Motor neuron (in vitro differentiated cells): ENCODE measurements around the gene RBMS3. TPM values are rescaled to one million over a fixed set of nuclear protein-coding genes. Genes with fewer than 3 reads are reported as not detected.
"Not testable (repeated sequence)": the region's sequence is repeated elsewhere in the genome, so short reads cannot be mapped to it uniquely, and the experiment has no call there.

Source experiments
- ATAC-seq, 8 experiments: fragments of 200-7000 bp; cut with Tn5 transposase; replicated peaks in 6 of 8; 2 replicates each; pipeline ENCODE4 v1.8.0; 2021; ENCODE audit warnings: mild to moderate bottlenecking in 8 of 8, moderate library complexity in 8 of 8
- H3K27ac ChIP-seq, 2 donors: fragments of 250-450 bp; sonication (Bioruptor Pico); 2 replicates each; pipeline ENCODE4 v1.9.0; 2021; ENCODE audit warnings: antibody characterized with exemption in 2 of 2, mild to moderate bottlenecking in 2 of 2, moderate library complexity in 1 of 2
- H3K4me1 ChIP-seq, 2 donors: fragments of 250-450 bp; sonication (Bioruptor Pico); replicated peaks in 1 of 2; 2 replicates each; pipeline ENCODE4 v1.6.1; 2021; ENCODE audit warnings: antibody characterized with exemption in 2 of 2, mild to moderate bottlenecking in 2 of 2, moderate library complexity in 1 of 2
- H3K4me3 ChIP-seq, 5 donors: fragments of 250-450 bp; sonication (Bioruptor Pico); 2 replicates each; pipeline ENCODE4 v1.9.0; 2021; ENCODE audit warnings: antibody characterized with exemption in 5 of 5, mild to moderate bottlenecking in 5 of 5, moderate library complexity in 4 of 5
- WGBS, 10 experiments: fragments of 450-650 bp; shearing (Covaris generic); methylation state at CpG; one replicate each; pipeline ENCODE4 v1.0.0; 2022; 5-methylcytosine and 5-hydroxymethylcytosine counted together
- in situ Hi-C, 9 experiments: fragments of 400-800 bp; cut with MboI; loops; one replicate each; pipeline ENCODE4 v1.15.0; 2021; ENCODE audit warnings: low sequenced_read_pairs in 9 of 9, low pct_unique_long_range_greater_than_20kb in 2 of 9; ENCODE audit not compliant: unreplicated experiment in 9 of 9
- total RNA-seq, 8 experiments: library from RNA; unstranded; fragments of 300-600 nt; gene quantifications; 2 replicates each; pipeline versions ENCODE4 v1.2.3 to v1.2.4, GENCODE V29; 2022

The RBMS3 gene
- total RNA-seq, 8 experiments from 2014 or later, result 11.0 to 63.7 (median 16.7) TPM

GRCh38 chr3:29319262-29319661 lies 38.4 kb downstream of the RBMS3 start:
- 88 to 100% (median 98%) methylated on average over 1 to 4 of the region's 4 CpGs; no CpG with 5 or more reads in 1 of the 10 experiments for WGBS, 10 experiments
- Histone ChIP-seq H3K27ac (no peak overlapping the region), H3K4me1 (peaks cover 0 to 8% of the 10 kb centered on the region in 2 donors), H3K4me3 (no peak overlapping the region)
- in situ Hi-C loops, result no loop called here
- ATAC-seq, result no peak

- in situ Hi-C loops, result no loop called here
- Histone ChIP-seq H3K4me1 (peaks cover 0 to 8% of the 10 kb centered on the region in 2 donors), H3K27ac (no peak overlapping the region), H3K4me3 (no peak overlapping the region)
- WGBS, 10 experiments, result 0 to 100% (median 78%) methylated on average over 1 to 2 of the region's 2 CpGs; no CpG with 5 or more reads in 3 of the 10 experiments
- ATAC-seq, result peak in 1 of 8 experiments; percentile 10
Observed at GRCh38 chr3:29319798-29320197, 38.9 kb downstream of the RBMS3 start.

DNA sequence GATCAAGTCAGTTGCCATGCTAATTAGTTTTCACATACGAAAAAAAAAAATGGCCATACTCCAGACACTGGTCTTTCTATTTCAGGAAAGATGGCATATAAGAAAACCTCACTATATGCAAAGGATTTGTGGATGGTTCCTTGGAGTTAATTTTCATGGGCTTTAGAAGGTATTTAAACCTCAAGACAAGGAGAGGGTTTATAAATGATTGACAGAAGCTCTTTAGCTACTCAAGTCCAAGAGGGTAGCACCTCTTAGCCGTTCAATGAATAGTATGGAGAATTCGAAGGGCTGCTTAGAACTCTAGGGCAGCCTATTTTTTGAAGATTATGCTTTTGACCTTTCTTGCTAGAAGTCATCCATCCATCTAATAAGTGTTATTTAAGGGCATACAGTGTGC lies 41.7 kb downstream of the RBMS3 start:
- peaks cover 0 to 8% of the 10 kb centered on the region in 2 donors for H3K4me1 ChIP-seq
- no peak for ATAC-seq
- H3K27ac ChIP-seq, result no peak overlapping the region
- 50 to 100% (median 93%) methylated on average over 1 to 3 of the region's 3 CpGs; no CpG with 5 or more reads in 1 of the 10 experiments for WGBS, 10 experiments
- in situ Hi-C loops, result no loop called here
- H3K4me3 ChIP-seq, result no peak overlapping the region

DNA sequence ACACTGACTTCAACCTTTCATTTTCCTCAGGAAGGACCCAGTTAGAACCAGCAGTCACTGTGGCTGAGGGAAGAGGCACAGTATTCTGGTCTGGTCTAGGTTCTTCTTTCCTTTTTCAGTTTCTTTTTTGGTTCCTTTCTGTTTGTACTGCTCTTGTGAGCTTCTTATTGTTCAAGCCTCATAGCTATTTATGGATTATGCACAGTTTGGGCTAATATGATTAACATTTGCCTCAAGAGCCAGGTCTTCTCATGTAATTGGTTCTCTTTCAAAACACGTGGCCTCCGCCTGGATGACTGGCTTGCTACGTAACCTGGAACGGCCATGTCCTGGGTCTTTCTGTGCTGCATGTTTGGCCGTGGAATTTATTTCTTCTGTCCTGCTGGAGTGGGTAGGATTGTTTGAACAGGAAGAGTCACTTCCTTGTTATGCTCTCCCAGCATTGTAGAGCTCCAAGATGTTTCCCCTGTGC lies 43.3 kb downstream of the RBMS3 start:
- H3K27ac ChIP-seq, result no peak overlapping the region
- no peaks in the 10 kb centered on the region for H3K4me1 ChIP-seq
- in situ Hi-C loops, result no loop called here
- no peak overlapping the region for H3K4me3 ChIP-seq
- ATAC-seq, result peak in 3 of 8 experiments; percentile 95 to 99 (median 99)
- WGBS, 10 experiments, result 0 to 100% (median 50%) methylated on average over 1 to 5 of the region's 5 CpGs; no CpG with 5 or more reads in 2 of the 10 experiments

DNA sequence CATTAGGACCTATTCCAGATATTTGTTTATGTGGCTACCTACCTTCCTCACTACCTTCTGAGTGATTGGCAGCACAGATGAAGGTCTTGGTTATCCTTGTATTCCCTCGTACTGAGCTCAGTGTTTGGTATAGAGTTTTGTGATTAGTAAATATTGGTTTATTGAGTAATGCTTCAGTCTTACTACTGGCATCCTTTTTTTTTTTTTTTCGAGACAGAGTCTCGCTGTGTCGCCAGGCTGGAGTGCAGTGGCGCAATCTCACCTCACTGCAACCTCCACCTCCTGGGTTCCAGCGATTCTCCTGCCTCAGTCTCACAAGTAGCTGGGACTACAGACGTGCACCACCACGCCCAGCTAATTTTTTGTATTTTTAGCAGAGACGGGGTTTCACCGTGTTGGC lies 45.7 kb downstream of the RBMS3 start:
- in situ Hi-C loops, ATAC-seq, H3K4me3 ChIP-seq, H3K27ac ChIP-seq: not testable (repeated sequence)
- 70 to 100% (median 95%) methylated on average over 1 to 10 of the region's 10 CpGs for WGBS, 10 experiments
- H3K4me1 ChIP-seq, result peaks cover 2 to 12% of the 10 kb centered on the region in 2 donors

GRCh38 chr3:29329986-29330890 lies 49.4 kb downstream of the RBMS3 start:
- peak in 2 of 8 experiments; percentile 12 to 21 for ATAC-seq
- H3K4me3 ChIP-seq, result no peak overlapping the region
- in situ Hi-C loops, result no loop called here
- H3K4me1 ChIP-seq, result peaks cover 11 to 34% of the 10 kb centered on the region in 2 donors
- 78 to 100% (median 100%) methylated on average over 1 to 4 of the region's 4 CpGs for WGBS, 10 experiments
- H3K27ac ChIP-seq, result no peak overlapping the region

DNA sequence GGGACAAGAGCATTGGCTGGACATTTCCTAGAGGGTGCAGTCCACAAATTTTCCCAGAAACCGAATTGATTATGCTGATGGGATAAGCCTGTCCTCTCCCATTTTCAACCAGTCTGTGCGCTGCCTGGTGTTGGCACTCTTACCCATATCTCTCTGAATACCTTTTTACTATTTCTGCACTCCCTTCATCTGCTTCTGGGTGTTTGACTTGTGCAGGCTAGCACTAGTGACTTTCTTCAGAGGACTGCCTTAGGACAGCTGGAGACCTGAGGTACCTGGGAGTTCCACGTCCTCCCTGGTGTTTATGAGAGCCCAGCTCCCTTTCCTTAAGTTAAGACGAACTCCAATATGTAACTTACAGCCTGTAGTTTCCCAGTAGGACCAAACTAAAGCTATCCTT lies 50.2 kb downstream of the RBMS3 start:
- ATAC-seq, result no peak
- H3K4me3 ChIP-seq, result no peak overlapping the region
- no peak overlapping the region for H3K27ac ChIP-seq
- WGBS, 10 experiments, result 60 to 100% (median 89%) methylated on average over 1 to 4 of the region's 4 CpGs; no CpG with 5 or more reads in 1 of the 10 experiments
- in situ Hi-C loops, result no loop called here
- peaks cover 15 to 42% of the 10 kb centered on the region in 2 donors for H3K4me1 ChIP-seq

- Histone ChIP-seq H3K27ac (no peak overlapping the region), H3K4me3 (no peak overlapping the region), H3K4me1 (peaks cover 15 to 46% of the 10 kb centered on the region in 2 donors)
- no peak for ATAC-seq
- in situ Hi-C loops, result no loop called here
- WGBS, 10 experiments, result 53 to 100% (median 85%) methylated on average over 1 to 5 of the region's 5 CpGs
Observed at GRCh38 chr3:29331456-29332194, 50.8 kb downstream of the RBMS3 start.

- H3K4me1 ChIP-seq, result peaks cover 15 to 46% of the 10 kb centered on the region in 2 donors
- WGBS, 10 experiments, result 14 to 100% (median 71%) methylated on average over 1 to 2 of the region's 2 CpGs; no CpG with 5 or more reads in 1 of the 10 experiments
- no peak for ATAC-seq
Observed at GRCh38 chr3:29332195-29332637, 51.3 kb downstream of the RBMS3 start.

GRCh38 chr3:29333576-29333975 lies 52.7 kb downstream of the RBMS3 start:
- 0 to 100% (median 46%) methylated on average over 1 to 3 of the region's 3 CpGs; no CpG with 5 or more reads in 3 of the 10 experiments for WGBS, 10 experiments
- Histone ChIP-seq H3K4me3 (no peak overlapping the region), H3K4me1 (peaks cover 18 to 46% of the 10 kb centered on the region in 2 donors), H3K27ac (no peak overlapping the region)
- in situ Hi-C loops, result no loop called here
- ATAC-seq, result peak in 2 of 8 experiments; percentile 9 to 16

More at GRCh38 chr3:29332195-29332637, 51.3 kb downstream of the RBMS3 start:
- in situ Hi-C loops, result no loop called here
- no peak overlapping the region for H3K27ac ChIP-seq
- no peak overlapping the region for H3K4me3 ChIP-seq

DNA sequence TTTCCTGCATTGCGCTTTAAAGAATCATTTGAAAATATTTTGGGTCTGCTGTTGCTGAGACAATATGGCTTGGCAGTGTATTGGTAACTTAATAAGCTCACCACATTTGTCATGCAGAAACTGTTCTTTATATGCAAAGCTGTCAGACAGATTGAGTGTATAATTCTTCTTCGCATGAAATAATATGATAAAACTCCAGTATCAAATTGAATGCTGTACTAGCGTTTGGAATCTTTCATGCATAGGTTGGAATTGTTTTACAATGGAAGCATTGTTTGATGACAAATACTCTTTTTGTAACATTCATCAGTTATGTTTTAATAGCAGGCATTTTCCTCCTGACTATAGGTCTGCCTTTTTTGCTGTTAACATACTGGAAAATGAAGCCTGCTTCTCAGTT lies 53.8 kb downstream of the RBMS3 start:
- peak in 1 of 8 experiments; percentile 4 for ATAC-seq
- 11 to 100% (median 72%) methylated on average over 1 to 3 of the region's 3 CpGs for WGBS, 10 experiments
- H3K27ac ChIP-seq, result no peak overlapping the region
- no peak overlapping the region for H3K4me3 ChIP-seq
- H3K4me1 ChIP-seq, result peaks cover 29 to 55% of the 10 kb centered on the region in 2 donors
- in situ Hi-C loops, result no loop called here

DNA sequence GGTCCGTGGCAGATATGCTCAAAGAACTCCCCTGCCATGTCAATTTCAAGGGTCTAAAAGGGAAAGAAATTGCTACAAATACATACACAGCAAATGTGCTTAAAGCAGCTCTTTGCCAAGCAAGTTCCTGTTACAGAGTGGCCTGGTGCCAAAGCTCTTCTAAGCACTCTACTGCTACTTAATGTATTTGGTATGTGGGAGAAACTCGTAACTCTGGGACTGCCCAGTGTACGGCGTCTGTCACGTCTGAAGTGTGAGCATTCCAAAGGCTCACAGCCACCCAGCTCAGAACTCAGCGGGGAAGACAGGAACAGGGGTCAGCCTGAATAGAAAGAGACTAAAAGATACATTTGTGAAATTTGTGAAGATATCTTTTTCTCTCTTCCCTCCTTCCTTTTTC lies 54.6 kb downstream of the RBMS3 start:
- 0 to 57% (median 25%) methylated on average over 1 to 6 of the region's 6 CpGs; no CpG with 5 or more reads in 1 of the 10 experiments for WGBS, 10 experiments
- H3K27ac ChIP-seq, result no peak overlapping the region
- H3K4me1 ChIP-seq, result peaks cover 29 to 51% of the 10 kb centered on the region in 2 donors
- in situ Hi-C loops, result no loop called here
- H3K4me3 ChIP-seq, result no peak overlapping the region
- ATAC-seq, result peak; percentile 70 to 95 (median 89)

GRCh38 chr3:29335943-29336342 lies 55.1 kb downstream of the RBMS3 start:
- peak in 2 of 8 experiments; percentile 3 to 10 for ATAC-seq
- no peak overlapping the region for H3K4me3 ChIP-seq
- WGBS, 10 experiments, result 4 to 97% (median 80%) methylated on average over 2 to 4 of the region's 4 CpGs
- in situ Hi-C loops, result no loop called here
- H3K27ac ChIP-seq, result no peak overlapping the region
- peaks cover 29 to 46% of the 10 kb centered on the region in 2 donors for H3K4me1 ChIP-seq
